VCaP (cell line): Measurements from ENCODE around the gene NPHP4.

ENCODE experiments used
- H3K27ac ChIP-seq: fragments of 450-650 bp; 2 replicates; pipeline ENCODE4 v1.5.1; 2017
- TF ChIP-seq, protein P1 (sequence below): fragments of 450-650 bp; conservative IDR thresholded peaks from 2 replicates; pipeline ENCODE4 v1.5.1; 2017; ENCODE audit warnings: mild to moderate bottlenecking, moderate library complexity

NPHP4 gene

DNA sequence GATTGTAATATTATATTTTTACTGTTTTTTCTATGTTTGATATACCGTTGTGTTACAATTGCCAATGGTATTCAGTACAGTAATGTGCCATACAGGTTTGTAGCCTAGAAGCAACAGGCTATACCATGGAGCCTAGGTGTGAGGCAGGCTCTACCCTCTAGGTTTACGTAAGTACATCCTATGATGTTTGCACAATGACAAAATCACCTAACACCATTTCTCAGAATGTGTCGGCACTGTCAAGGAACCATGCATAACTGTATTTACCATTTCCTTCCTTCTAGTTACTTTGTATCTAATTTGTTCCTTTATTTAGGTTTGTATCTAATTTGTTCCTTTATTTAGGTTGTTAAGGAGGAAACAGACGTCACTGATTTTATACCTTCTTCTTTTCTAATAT, 9.9 kb downstream of the NPHP4 start:
- TF ChIP-seq, protein P1, sequence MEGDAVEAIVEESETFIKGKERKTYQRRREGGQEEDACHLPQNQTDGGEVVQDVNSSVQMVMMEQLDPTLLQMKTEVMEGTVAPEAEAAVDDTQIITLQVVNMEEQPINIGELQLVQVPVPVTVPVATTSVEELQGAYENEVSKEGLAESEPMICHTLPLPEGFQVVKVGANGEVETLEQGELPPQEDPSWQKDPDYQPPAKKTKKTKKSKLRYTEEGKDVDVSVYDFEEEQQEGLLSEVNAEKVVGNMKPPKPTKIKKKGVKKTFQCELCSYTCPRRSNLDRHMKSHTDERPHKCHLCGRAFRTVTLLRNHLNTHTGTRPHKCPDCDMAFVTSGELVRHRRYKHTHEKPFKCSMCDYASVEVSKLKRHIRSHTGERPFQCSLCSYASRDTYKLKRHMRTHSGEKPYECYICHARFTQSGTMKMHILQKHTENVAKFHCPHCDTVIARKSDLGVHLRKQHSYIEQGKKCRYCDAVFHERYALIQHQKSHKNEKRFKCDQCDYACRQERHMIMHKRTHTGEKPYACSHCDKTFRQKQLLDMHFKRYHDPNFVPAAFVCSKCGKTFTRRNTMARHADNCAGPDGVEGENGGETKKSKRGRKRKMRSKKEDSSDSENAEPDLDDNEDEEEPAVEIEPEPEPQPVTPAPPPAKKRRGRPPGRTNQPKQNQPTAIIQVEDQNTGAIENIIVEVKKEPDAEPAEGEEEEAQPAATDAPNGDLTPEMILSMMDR = no peak
- no peak overlapping the region for H3K27ac ChIP-seq

DNA sequence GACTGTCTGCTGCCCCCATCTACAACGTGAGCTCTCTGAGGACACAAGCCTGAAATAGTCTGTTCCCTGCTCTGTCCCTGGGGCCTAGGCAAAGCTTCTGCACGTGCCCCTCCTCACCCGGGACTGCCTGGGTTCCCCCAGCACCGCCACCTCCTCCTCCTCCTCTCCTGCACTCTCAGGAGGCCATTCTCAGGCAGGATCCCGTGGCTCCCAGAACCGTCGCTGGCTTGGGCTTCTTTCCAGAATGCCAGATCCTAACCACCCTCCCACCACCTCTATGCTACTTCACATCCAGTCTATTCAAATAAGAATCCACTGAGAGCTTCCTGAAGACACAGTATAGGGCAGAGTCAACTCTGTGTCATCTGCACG, 11.2 kb downstream of the NPHP4 start:
- TF ChIP-seq, protein P1 = no peak
- H3K27ac ChIP-seq = no peak overlapping the region

DNA sequence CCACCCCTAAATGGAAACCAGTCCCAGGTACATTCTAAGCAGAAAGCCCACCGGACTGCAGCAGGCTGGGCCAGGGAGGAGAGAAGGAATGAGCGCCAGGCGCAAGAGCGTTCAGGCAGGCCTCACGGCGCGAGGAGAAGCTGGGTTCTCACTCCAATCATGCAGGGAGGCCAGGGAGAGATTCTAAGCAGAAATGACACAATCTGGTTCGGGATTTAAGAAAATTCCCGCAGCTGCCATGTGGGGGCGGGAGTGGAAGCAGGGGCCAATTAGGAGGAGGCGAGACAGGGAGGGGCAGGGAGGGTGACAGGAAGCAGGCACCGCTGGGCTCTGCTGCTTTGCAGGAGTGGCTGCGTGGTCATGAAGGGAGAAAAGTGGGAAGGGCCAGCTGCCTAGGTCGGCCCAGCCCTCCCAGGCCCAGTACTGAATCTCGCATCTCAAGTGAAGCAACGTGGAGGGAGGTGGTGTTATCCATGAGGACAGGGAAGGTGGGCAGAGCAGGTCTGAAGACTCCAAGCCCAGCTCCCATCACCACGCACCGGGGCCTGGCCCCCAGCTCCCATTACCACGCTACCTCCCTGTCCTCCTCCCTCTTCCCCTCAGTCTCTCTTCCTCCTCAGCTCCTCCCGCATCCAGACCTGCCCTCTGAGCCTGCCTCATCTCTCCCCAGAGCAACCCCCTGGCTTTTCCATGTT, 11.8 kb downstream of the NPHP4 start:
- TF ChIP-seq, protein P1 = 0 out of 2 replicates have a peak, but pooled peaks have one; percentile 8
- no peak overlapping the region for H3K27ac ChIP-seq

DNA sequence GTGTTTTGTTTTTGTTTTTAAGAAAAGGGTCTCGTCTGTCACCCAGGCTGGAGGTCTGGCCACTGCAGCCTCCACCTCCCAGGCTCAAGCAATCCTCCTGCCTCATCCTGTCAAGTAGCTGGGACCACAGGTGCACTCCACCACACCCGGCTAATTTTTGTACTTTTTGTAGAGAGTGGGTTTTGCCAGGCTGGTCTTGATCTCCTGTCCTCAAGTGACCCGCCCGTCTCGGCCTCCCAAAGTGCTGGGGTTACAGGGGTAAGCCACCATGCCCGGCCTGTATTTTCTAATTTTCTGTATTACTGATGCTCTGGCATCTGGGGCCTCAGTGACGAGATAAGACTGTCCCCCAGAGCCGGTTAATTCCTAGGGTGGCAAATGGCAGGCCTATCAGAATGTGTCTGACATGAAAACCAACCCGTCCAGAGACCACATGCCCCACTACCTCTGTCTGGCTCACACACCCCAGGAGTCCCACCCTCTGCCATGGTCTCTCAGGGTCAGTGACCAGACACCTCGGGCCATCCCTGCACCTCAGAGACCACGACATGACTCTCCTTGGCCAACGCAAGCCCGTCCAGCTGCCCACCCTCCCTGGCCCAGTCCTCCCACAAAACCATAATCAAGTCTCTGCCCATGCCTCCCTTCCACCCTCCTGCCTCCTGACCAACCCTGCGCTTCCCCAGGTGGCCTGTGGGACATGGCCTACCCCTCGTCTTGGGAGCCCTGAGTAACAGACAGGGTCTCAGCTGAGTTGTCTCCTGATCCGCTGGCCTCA, 12.5 kb downstream of the NPHP4 start:
- TF ChIP-seq, protein P1 = no peak
- no peak overlapping the region for H3K27ac ChIP-seq

DNA sequence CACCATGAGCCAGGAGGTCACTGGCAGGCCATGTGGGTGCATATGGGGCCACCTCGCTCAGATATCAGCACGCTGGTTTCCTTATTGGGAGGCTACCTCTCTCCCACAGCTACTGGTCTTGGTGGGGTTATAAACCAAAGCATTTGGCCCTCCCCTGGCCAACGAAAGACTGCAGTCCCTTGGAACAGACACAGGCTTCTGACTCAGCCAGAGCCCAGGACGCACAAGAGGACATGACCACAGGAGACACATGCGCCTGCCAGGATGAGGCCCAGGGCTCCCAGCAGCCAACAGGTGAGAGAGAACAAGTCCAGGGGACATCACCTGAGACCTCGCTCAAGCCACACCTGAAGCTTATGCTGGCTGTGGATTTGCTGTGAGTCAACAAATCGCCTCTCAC, 13.8 kb downstream of the NPHP4 start:
- TF ChIP-seq, protein P1 = no peak
- H3K27ac ChIP-seq = no peak overlapping the region

DNA sequence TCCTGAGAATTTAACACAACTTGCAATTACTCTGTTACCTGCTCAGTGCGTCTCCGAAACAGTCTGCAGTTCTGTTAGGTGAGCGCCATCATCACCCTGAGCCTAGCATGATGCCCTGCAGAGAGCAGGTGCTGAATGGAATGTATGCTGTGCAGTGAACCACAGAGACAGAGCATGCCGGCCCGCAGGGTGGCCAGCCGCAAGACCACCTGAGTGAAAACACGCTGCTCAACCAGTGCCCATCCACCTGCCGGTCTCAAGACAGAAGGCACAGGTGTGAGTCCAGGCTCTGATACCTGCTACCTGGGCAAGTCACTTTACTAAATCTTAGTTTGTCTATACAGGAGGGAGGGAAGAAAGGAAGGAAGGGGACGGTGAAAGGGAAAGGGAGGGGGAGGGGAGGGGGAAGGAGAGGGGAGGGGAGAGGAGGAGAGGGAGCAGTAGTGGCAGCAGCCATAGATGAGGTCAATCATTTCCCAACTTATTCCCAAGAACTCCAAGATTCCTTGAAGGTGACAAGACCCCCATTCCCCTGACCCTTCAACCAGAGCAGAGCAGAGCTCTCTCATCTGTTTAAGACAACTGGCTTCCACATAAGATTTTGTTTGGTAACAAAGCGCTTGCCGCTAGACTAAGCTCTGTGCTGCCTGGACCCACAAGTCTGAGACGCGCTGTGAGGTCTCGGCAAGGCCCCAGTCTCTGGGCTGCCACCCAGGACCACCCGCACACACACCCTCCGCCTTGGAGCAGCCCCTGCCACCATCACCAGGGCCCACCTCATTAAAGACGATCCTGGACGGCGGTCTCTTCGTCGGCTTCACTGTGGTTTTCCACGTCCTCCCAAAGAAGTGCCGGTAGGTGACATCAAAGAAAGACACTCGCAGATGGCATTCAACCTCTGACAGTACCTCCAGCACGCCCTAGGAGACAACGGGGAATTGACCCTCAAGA, 14.5 kb downstream of the NPHP4 start:
- TF ChIP-seq, protein P1 = no peak
- H3K27ac ChIP-seq = no peak overlapping the region
